Measurements from ENCODE around the gene TMEM225B. TPM values are rescaled to one million over a fixed set of nuclear protein-coding genes. Genes with fewer than 3 reads are reported as not detected.

TMEM225B gene
- total and polyA plus RNA-seq, 12 donors, result 0.52 to 4.9 (median 1.9) TPM

- Histone ChIP-seq H3K4me1 (replicated peaks in 1 of 2) (peaks cover 29 to 47% of the 10 kb centered on the region in 2 donors), H3K9me3 (replicated peaks in 1 of 3) (no peaks in the 10 kb centered on the region), H3K27me3 (no peaks in the 10 kb centered on the region), H3K36me3 (replicated peaks in 1 of 2) (peaks cover 0 to 40% of the 10 kb centered on the region in 2 donors), H3K27ac (peak within 1 kb of the TSS; percentile 88 to 99 (median 97)), H3K4me3 (peak within 1 kb of the TSS; percentile 82 to 99 (median 89))
- TF ChIP-seq POLR2A (IDR thresholded peaks at IDR 0.05), result peak; percentile 83 to 90
- TF ChIP-seq, protein P1, sequence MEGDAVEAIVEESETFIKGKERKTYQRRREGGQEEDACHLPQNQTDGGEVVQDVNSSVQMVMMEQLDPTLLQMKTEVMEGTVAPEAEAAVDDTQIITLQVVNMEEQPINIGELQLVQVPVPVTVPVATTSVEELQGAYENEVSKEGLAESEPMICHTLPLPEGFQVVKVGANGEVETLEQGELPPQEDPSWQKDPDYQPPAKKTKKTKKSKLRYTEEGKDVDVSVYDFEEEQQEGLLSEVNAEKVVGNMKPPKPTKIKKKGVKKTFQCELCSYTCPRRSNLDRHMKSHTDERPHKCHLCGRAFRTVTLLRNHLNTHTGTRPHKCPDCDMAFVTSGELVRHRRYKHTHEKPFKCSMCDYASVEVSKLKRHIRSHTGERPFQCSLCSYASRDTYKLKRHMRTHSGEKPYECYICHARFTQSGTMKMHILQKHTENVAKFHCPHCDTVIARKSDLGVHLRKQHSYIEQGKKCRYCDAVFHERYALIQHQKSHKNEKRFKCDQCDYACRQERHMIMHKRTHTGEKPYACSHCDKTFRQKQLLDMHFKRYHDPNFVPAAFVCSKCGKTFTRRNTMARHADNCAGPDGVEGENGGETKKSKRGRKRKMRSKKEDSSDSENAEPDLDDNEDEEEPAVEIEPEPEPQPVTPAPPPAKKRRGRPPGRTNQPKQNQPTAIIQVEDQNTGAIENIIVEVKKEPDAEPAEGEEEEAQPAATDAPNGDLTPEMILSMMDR (IDR thresholded peaks at IDR 0.05), result no peak
- peak; percentile 92 to 97 (median 95) for DNase-seq
- intact Hi-C loops (cut with DNase I), result no loop called here
- WGBS, 4 donors, result 0 to 1% (median 0%) methylated on average over 12 to 73 of the region's 73 CpGs
Observed at GRCh38 chr7:99558306-99559174, 39.5 kb upstream of the TMEM225B start, which contains the start of gene ZNF655. TSS of gene ZNF655 (plus strand) at chr7:99558642. CDS start at chr7:99560560, 1,918 bp downstream.

DNA sequence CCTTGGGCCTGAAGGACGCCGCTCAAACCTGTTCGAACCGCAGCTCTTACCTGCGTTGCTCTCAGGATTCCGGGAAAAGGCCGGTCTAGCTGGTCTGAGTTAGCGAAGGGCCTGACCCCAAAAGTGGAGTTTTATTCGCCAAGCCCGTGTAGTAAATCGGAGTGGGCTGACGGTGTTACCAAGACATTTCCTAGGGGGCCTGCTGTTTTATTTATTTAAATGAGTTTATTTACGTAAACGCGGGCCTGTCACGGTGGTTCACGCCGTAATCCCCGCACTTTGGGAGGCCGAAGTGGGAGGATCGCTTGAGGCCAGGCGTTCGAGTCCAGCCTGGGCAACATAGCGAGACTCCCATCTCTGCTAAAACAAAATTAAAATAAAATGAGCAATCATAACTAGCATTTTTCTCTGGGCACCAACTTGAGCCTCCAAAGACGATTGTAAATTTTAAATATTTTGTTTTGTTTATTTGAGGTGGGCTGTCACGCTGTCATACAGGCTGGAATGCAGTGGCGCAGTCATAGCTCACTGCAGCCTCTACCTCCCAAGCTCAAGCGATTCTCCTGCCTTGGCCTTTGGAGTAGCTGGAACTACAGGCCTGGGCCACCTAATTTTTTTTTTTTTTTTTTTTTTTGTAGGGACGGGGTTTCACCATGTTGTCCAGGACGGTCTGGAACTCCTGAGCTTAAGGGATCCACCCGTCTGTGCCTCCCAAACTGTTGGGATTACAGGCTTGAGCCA, 38.7 kb upstream of the TMEM225B start:
- no peak for DNase-seq
- peak overlapping the region; percentile 26 to 89 (median 86) for H3K4me3 ChIP-seq
- TF ChIP-seq, protein P1 (IDR thresholded peaks at IDR 0.05), result no peak
- TF ChIP-seq POLR2A (IDR thresholded peaks at IDR 0.05), result no peak
- 18 to 26% (median 22%) methylated on average over 22 to 31 of the region's 31 CpGs for whole genome bisulfite sequencing, 4 donors
- H3K9me3 ChIP-seq (replicated peaks in 1 of 3), result no peaks in the 10 kb centered on the region
- no peaks in the 10 kb centered on the region for H3K27me3 ChIP-seq
- peaks cover 29 to 52% of the 10 kb centered on the region in 2 donors for H3K4me1 ChIP-seq (replicated peaks in 1 of 2)
- peak overlapping the region; percentile 88 to 99 (median 97) for H3K27ac ChIP-seq
- H3K36me3 ChIP-seq (replicated peaks in 1 of 2), result peaks cover 0 to 48% of the 10 kb centered on the region in 2 donors
- intact Hi-C loops (cut with DNase I), result no loop called here

- no peak for TF ChIP-seq POLR2A (IDR thresholded peaks at IDR 0.05)
- TF ChIP-seq, protein P1 (IDR thresholded peaks at IDR 0.05), result no peak
- H3K4me3 ChIP-seq, result no peak overlapping the region
- peaks cover 0 to 56% of the 10 kb centered on the region in 2 donors for H3K36me3 ChIP-seq (replicated peaks in 1 of 2)
- no peak for DNase-seq
- WGBS, 4 donors, result 91 to 96% (median 94%) methylated on average over 7 of the region's 7 CpGs
- peak overlapping the region in 1 of 5 donors; percentile 17 for H3K27ac ChIP-seq
- intact Hi-C loops (cut with DNase I), result no loop called here
- H3K27me3 ChIP-seq, result no peaks in the 10 kb centered on the region
- H3K9me3 ChIP-seq (replicated peaks in 1 of 3), result no peaks in the 10 kb centered on the region
- peaks cover 29 to 55% of the 10 kb centered on the region in 2 donors for H3K4me1 ChIP-seq (replicated peaks in 1 of 2)
Observed at GRCh38 chr7:99560834-99561736, 37.0 kb upstream of the TMEM225B start.
